HG03571 (cell line): ENCODE results near the gene PEPD.

Source experiments
- ATAC-seq: cut with Tn5 transposase; IDR thresholded peaks from one replicate; pipeline ENCODE4 v1.9.1; 2021; ENCODE audit not compliant: unreplicated experiment

Gene PEPD

GRCh38 chr19:33512580-33513137, 8.9 kb downstream of the PEPD start:
- ATAC-seq: no peak

- ATAC-seq: no peak
These were observed 9.6 kb downstream of the PEPD start for GRCh38 chr19:33512021-33512420.

GRCh38 chr19:33511346-33511745, 10.2 kb downstream of the PEPD start:
- ATAC-seq: no peak

- no peak for ATAC-seq
These were observed 11.0 kb downstream of the PEPD start for GRCh38 chr19:33510462-33511194.

GRCh38 chr19:33509774-33510173, 11.8 kb downstream of the PEPD start:
- ATAC-seq: no peak

- no peak for ATAC-seq
These were observed 12.5 kb downstream of the PEPD start for GRCh38 chr19:33508941-33509614.

GRCh38 chr19:33508431-33508830, 13.2 kb downstream of the PEPD start:
- no peak for ATAC-seq

- ATAC-seq: no peak
These were observed 13.6 kb downstream of the PEPD start for GRCh38 chr19:33508009-33508408.

- ATAC-seq: no peak
These were observed 14.3 kb downstream of the PEPD start for GRCh38 chr19:33507021-33507956.

- no peak for ATAC-seq
These were observed 15.1 kb downstream of the PEPD start for GRCh38 chr19:33506498-33506897.

GRCh38 chr19:33505823-33506222, 15.8 kb downstream of the PEPD start:
- no peak for ATAC-seq

- no peak for ATAC-seq
These were observed 16.4 kb downstream of the PEPD start for GRCh38 chr19:33505148-33505547.

- no peak for ATAC-seq
These were observed 17.5 kb downstream of the PEPD start for GRCh38 chr19:33504058-33504444.

GRCh38 chr19:33503433-33504057, 18.0 kb downstream of the PEPD start:
- no peak for ATAC-seq

GRCh38 chr19:33503030-33503429, 18.6 kb downstream of the PEPD start:
- ATAC-seq: no peak

- ATAC-seq: no peak
These were observed 19.1 kb downstream of the PEPD start for GRCh38 chr19:33502521-33502920.

GRCh38 chr19:33501693-33502356, 19.8 kb downstream of the PEPD start:
- no peak for ATAC-seq

GRCh38 chr19:33500991-33501390, 20.6 kb downstream of the PEPD start:
- no peak for ATAC-seq

- no peak for ATAC-seq
These were observed 21.0 kb downstream of the PEPD start for GRCh38 chr19:33500586-33500985.
